SK-N-MC (cell line): ENCODE measurements around the gene KRTAP1-5.

Experiments
- EZH2 ChIP-seq: fragments of 200-600 bp; sonication (generic); IDR thresholded peaks from one replicate; pipeline ENCODE4 v1.6.1; 2017; ENCODE audit warnings: antibody characterized with exemption
- FOXP2 ChIP-seq: optimal IDR thresholded peaks from 2 replicates; pipeline ENCODE3; 2011; ENCODE audit warnings: mild to moderate bottlenecking, moderate library complexity; ENCODE audit not compliant: insufficient read depth; ENCODE audit errors: extremely low read length, control extremely low read depth
- POLR2AphosphoS5 ChIP-seq: IDR thresholded peaks from 2 replicates; pipeline ENCODE4 v1.6.1; 2012; ENCODE audit warnings: mild to moderate bottlenecking, low read depth, low read length, borderline replicate concordance

DNA sequence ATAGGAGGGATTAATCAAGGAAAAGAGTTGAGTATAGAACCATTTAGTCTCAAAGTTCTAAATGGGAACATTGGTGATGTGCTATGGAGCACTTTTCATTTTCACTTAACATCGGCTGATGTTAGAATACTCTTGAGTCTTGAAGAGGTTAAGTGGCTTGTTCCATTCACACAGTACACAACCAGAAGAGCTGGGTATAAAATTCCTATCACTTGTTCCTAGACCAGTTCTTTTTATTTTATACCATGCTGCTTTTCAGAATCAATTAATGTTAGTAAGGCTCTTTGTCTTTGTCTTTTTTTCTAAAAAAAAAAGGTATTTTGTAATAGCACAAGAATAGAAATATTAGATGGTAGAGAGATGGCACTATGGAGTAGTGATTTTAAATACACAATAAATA is 15.9 kb upstream of the KRTAP1-5 start:
- TF ChIP-seq FOXP2 (no peak), EZH2 (no peak), POLR2AphosphoS5 (no peak)
